Right lobe of liver (tissue), 6 donors: Measurements from ENCODE around the gene TFEB. TPM values are rescaled to one million over a fixed set of nuclear protein-coding genes. Genes with fewer than 3 reads are reported as not detected.

Source experiments
- ATAC-seq, 4 donors: fragments of 200-7000 bp; cut with Tn5 transposase; one replicate each; pipeline ENCODE4 v1.9.1; 2020; ENCODE audit warnings: mild to moderate bottlenecking in 4 of 4, moderate library complexity in 4 of 4
- DNase-seq, 3 donors: peaks; one replicate each; pipeline ENCODE4 v3.0.0-alpha.2; 2020
- H3K27ac ChIP-seq, 3 donors: fragments of 200-600 bp; one replicate each; pipeline ENCODE4 v1.8.0; 2022
- H3K27me3 ChIP-seq, 2 donors: fragments of 200-600 bp; one replicate each; pipeline ENCODE4 v1.8.0; 2022
- H3K36me3 ChIP-seq, 4 donors: fragments of 200-600 bp; sonication (generic) in 1 of 4; one replicate each; pipeline versions ENCODE4 v1.5.1 to v1.8.0; 2017 to 2022; ENCODE audit warnings: control low read depth in 1 of 4
- H3K4me1 ChIP-seq, 4 donors: fragments of 200-600 bp; sonication (generic) in 1 of 4; one replicate each; pipeline versions ENCODE4 v1.5.1 to v1.8.0; 2017 to 2022; ENCODE audit warnings: control low read depth in 1 of 4
- H3K4me3 ChIP-seq, 3 donors: fragments of 200-600 bp; one replicate each; pipeline ENCODE4 v1.8.0; 2022
- H3K9me3 ChIP-seq, 4 donors: fragments of 200-600 bp; sonication (generic) in 1 of 4; one replicate each; pipeline versions ENCODE4 v1.5.1 to v1.8.0; 2017 to 2022; ENCODE audit warnings: control low read depth in 1 of 4
- POLR2A ChIP-seq: fragments of 450-650 bp; IDR thresholded peaks from one replicate; pipeline ENCODE4 v1.6.1; 2017; ENCODE audit warnings: antibody characterized with exemption, mild to moderate bottlenecking
- WGBS: methylation state at CpG from one replicate; pipeline ENCODE4 v1.1.6; 2018; ENCODE audit warnings: low coverage, low lambda C conversion rate; ENCODE audit not compliant: insufficient coverage; ENCODE audit errors: missing lambda C conversion rate; 5-methylcytosine and 5-hydroxymethylcytosine counted together
- intact Hi-C, 2 donors: fragments of 100-400 bp; cut with DNase I; formaldehyde crosslinking; loops; one replicate each; pipeline versions ENCODE4 v1.11.2 to v1.14.1; 2022
- total RNA-seq, 6 experiments: library from RNA; depleted of rRNA in 2 of 6; stranded (reverse); fragments of >200 nt in 2 of 6; fragmentation: NEBNext Ultra II Directional in 3 of 6; extraction: Animal tissue kit (Norgen Biotek cat#: 25700) in 3 of 6; gene quantifications; one replicate each; pipeline versions ENCODE4 v1.1.0 to v1.2.4, GENCODE V29; 2016 to 2023
- TF ChIP-seq, protein P1 (sequence below), 4 donors: fragments of 200-600 bp in 3 of 4; fragments of 450-650 bp in 1 of 4; IDR thresholded peaks; one replicate each; pipeline versions ENCODE4 v1.5.1 to v1.8.0; 2016 to 2022; ENCODE audit warnings: antibody characterized with exemption in 4 of 4, mild to moderate bottlenecking in 2 of 4
- donor health status: DM: no; HTN: yes; CAD: no.
- donor health status: DM: no; HTN: no; CAD: no.
- donor health status: DM: no; HTN: no; CAD: no.
- donor health status: DM: no; HTN: yes; CAD: no.
- donor health status: DM: no; HTN: yes; CAD: no.

The TFEB gene
- total RNA-seq, 6 experiments from 2014 or later: 4.5 to 9.2 (median 6.6) TPM

DNA sequence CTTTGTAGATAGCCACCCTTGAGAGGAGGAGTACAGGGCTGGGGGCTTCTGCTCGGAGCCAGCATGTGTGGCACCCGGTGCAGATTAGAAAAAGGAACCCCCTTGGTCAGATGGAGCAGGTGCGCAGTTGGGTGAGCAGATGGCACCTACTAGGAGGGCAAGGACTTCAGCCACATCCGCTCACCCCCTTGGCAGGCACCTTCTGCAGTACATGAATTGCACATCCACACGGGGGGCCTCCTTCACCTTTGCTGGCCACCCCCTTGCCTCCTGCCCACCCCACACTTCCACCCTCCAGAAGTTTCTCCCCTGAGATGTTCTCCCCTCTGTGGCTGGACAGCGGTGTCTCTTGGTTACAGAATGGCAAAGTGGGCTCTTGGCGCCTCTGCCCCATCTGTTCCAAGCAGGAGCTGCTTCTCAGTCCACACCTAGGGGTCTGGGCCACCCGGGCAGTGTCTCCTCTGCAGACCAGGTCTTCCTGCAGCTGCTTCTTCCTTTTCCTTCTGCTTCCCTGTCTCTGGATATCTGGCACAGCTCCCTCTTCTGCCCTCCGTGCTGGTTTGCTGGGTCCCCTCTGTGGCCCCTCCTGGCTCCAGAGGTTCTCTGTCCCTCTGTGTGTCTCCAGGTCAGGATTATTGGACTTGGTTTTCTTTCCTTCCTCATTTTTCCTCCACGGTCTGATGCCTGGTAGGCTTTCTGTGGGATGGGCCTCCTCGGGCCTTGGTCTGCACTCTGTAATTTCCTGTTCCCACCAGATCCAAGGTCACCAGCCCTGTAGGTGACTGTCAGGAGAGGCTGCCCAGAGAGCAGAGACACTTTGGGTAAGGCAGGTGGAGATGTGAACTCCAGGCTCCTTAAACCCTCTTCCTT lies 93.1 kb downstream of the TFEB start:
- ATAC-seq (no peak), DNase-seq (peak in 1 of 3 donors; percentile 6)
- Histone ChIP-seq H3K9me3 (no peaks in the 10 kb centered on the region), H3K4me3 (no peak overlapping the region), H3K27ac (no peak overlapping the region), H3K27me3 (peaks cover 0 to 2% of the 10 kb centered on the region in 2 donors), H3K4me1 (peaks cover 0 to 9% (median 3%) of the 10 kb centered on the region in 4 donors), H3K36me3 (no peaks in the 10 kb centered on the region)
- no peak for TF ChIP-seq POLR2A
- TF ChIP-seq, protein P1, sequence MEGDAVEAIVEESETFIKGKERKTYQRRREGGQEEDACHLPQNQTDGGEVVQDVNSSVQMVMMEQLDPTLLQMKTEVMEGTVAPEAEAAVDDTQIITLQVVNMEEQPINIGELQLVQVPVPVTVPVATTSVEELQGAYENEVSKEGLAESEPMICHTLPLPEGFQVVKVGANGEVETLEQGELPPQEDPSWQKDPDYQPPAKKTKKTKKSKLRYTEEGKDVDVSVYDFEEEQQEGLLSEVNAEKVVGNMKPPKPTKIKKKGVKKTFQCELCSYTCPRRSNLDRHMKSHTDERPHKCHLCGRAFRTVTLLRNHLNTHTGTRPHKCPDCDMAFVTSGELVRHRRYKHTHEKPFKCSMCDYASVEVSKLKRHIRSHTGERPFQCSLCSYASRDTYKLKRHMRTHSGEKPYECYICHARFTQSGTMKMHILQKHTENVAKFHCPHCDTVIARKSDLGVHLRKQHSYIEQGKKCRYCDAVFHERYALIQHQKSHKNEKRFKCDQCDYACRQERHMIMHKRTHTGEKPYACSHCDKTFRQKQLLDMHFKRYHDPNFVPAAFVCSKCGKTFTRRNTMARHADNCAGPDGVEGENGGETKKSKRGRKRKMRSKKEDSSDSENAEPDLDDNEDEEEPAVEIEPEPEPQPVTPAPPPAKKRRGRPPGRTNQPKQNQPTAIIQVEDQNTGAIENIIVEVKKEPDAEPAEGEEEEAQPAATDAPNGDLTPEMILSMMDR (IDR thresholded peaks at IDR 0.05): no peak
- intact Hi-C loops: no loop called here
- 55% methylated on average over 4 of the region's 11 CpGs for WGBS

DNA sequence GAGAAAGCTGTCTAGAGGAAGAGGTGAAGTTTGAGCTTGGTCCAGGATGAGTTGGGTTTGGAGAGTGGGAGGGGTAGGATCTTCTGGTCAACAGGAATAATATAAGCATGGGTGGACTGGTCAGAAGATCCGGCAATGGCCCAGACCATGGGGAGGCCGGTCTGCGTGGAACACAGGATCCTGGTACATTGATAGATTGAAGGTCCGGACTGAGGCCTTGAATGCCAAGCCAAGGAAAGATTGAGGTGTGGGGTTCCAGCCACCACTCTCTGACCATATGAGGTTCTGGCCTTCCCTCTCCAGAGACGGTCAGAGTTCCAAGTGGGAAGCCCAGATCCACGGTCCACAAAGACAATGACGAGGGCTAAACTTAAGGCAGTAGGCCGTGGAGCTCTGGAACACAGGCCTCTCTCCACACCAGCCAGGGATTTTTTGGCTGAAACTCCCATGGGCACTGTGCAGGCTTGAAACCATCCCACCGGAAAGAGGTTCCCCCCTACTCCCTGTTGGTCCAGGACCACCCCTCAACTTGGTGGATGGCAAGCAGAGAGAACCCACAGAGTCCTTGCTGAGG lies 94.0 kb downstream of the TFEB start:
- Histone ChIP-seq H3K36me3 (no peaks in the 10 kb centered on the region), H3K27me3 (peaks cover 0 to 7% of the 10 kb centered on the region in 2 donors), H3K9me3 (no peaks in the 10 kb centered on the region), H3K4me1 (peaks cover 0 to 9% (median 4%) of the 10 kb centered on the region in 4 donors), H3K27ac (no peak overlapping the region), H3K4me3 (no peak overlapping the region)
- ATAC-seq: no peak
- intact Hi-C loops: no loop called here
- WGBS: no CpG with 5 or more reads among the region's 9 CpGs
- TF ChIP-seq, protein P1 (IDR thresholded peaks at IDR 0.05): no peak
- TF ChIP-seq POLR2A: no peak
- peak in 1 of 3 donors; percentile 10 for DNase-seq

DNA sequence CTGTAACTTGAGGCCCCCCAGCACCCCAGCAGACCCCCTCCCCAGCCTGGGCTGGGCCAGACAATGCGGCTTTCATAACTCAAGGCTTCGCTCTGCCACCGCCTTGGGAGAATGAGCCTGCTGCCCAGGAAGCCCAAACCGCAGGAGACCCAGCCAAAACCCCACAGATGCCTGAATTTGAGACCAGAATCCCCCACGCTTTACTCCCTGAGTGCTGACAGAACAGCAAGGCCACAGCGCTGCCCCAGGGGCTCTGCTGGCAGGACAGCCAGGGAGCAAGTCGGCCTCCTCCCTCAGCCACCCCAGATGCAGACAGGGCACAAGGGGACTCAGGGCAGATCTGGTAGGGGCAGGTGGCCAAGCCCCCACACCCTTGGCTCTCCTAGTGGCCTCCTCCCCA lies 95.0 kb downstream of the TFEB start:
- no peak for TF ChIP-seq POLR2A
- TF ChIP-seq, protein P1 (IDR thresholded peaks at IDR 0.05): no peak
- Histone ChIP-seq H3K27ac (no peak overlapping the region), H3K4me3 (no peak overlapping the region), H3K9me3 (no peaks in the 10 kb centered on the region), H3K4me1 (peaks cover 0 to 9% (median 4%) of the 10 kb centered on the region in 4 donors), H3K27me3 (peaks cover 0 to 7% of the 10 kb centered on the region in 2 donors), H3K36me3 (no peaks in the 10 kb centered on the region)
- DNase-seq (no peak), ATAC-seq (no peak)
- WGBS: 90% methylated on average over 2 of the region's 7 CpGs
- intact Hi-C loops: no loop called here

DNA sequence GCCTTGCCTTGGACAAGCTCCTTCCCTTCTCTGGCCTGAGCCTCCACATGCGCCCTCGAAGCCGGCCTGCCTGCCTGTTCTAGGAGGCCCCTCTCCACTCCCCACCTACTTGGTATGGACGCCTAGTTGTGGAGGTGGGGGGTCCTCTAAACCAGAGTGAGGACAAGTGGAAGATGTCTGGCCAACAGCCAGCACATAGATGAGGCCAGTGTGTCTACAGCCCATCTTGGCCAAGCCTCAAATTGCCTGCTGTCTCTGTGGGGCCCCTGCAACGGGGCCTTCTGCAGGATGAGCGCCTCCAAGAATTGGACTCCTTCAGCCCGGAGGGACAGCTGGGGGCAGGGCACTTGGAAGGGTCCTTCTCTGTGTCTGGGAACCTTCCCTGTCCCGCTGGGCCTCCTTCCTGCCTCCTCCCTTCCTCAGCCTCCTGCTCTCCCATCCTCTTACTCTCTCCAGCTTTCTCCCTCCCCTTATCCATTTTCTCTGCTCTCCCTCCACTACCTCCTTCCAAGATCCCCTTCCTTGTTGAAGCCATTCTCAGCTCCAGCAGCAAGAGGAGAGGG lies 95.5 kb downstream of the TFEB start:
- Histone ChIP-seq H3K4me1 (peaks cover 0 to 9% (median 4%) of the 10 kb centered on the region in 4 donors), H3K4me3 (no peak overlapping the region), H3K27ac (no peak overlapping the region), H3K36me3 (no peaks in the 10 kb centered on the region), H3K27me3 (peaks cover 0 to 7% of the 10 kb centered on the region in 2 donors), H3K9me3 (no peaks in the 10 kb centered on the region)
- WGBS: no CpG with 5 or more reads among the region's 8 CpGs
- intact Hi-C loops: no loop called here
- DNase-seq: no peak
- ATAC-seq: no peak
- no peak for TF ChIP-seq POLR2A
- TF ChIP-seq, protein P1 (IDR thresholded peaks at IDR 0.05): no peak
